ENCODE data around the gene ZNF593.

GRCh38 chr1:26213335-26213905 is 43.7 kb downstream of the ZNF593 start:
- TF ChIP-seq CTCF (IDR thresholded peaks at IDR 0.05 in 4 of 5, conservative IDR thresholded peaks at IDR 0.05 in 1 of 5) (no peak), POLR2A (IDR thresholded peaks at IDR 0.05) (no peak)

All from gastrocnemius medialis (tissue), 4 donors.